Measurements from ENCODE around the gene PTPRCAP.
"Not testable (repeated sequence)": the region's sequence is repeated elsewhere in the genome, so short reads cannot be mapped to it uniquely, and the experiment has no call there.

PTPRCAP gene

DNA sequence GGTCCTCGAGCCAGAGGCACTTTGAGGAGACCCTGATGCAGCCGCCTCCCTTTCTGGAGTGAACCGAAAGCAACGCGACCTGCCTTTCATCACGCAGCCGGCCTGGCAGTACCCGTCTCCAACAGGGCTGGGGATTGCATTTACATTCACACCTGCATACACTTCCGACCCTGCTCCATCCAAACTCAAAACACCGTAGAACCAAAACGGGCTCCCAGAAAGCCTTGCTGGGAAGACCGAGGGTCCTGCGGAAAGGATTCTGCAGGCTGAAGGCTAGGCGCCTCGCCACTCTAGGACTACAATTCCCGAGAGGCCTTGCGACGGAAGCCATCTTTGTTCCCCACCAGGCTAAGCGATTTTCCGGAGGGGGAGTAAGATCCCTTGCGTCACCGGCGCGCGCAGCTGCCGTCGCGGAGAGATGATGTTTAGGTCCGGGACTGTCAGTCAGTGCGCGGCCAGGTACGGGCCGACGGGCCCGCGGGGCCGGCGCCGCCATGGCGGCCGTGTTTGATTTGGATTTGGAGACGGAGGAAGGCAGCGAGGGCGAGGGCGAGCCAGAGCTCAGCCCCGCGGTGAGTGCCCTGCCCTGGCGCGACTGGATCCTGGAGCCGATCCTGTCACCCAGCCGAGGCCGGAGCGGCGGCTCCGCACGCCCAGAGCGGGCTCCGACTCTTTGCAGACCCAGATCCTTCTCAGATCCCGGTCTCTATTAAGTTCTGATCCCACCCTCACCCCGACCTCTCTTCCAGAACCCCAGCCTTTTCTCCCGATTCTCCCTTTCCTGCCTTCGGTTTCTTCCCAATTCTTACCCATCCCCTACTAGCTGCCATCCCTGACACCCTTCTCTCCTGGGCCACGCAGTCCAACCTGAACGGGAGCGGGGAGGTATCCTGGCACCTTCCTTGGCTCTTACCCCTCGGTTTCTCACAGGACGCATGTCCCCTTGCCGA, 9.2 kb downstream of the PTPRCAP start, which contains the start of gene RPS6KB2:
RPS6KB2 (plus strand) TSS at position 443 of the 950 bp plus-strand sequence; CDS start at position 495, 52 bp downstream.
- peak within 1 kb of the TSS; percentile 94 for H3K9ac ChIP-seq (ENCODE audit: low read depth, low read length)
- no peaks in the 10 kb centered on the region for H3K27me3 ChIP-seq (ENCODE audit: control insufficient read depth, insufficient read depth, low read length)
- peak within 1 kb of the TSS; percentile 92 for H3K4me2 ChIP-seq (ENCODE audit: low read length)
- H3K4me3 ChIP-seq (ENCODE audit: low read length), result peak within 1 kb of the TSS; percentile 96
- peaks cover 11% of the 10 kb centered on the region for H3K4me1 ChIP-seq (ENCODE audit: control insufficient read depth, insufficient read depth, low read length)
- H3K36me3 ChIP-seq (ENCODE audit: insufficient read depth, low read length), result peaks cover 17% of the 10 kb centered on the region
- H3K9me3 ChIP-seq (replicated peaks; ENCODE audit: low read length), result no peaks in the 10 kb centered on the region

- H3K4me1 ChIP-seq (ENCODE audit: control insufficient read depth, insufficient read depth, low read length), result peaks cover 11% of the 10 kb centered on the region
- H3K9me3 ChIP-seq (replicated peaks; ENCODE audit: low read length); H3K27me3 ChIP-seq (ENCODE audit: control insufficient read depth, insufficient read depth, low read length): not testable (repeated sequence)
- H3K36me3 ChIP-seq (ENCODE audit: insufficient read depth, low read length), result peaks cover 11% of the 10 kb centered on the region
- peak overlapping the region; percentile 94 for H3K9ac ChIP-seq (ENCODE audit: low read depth, low read length)
- H3K4me2 ChIP-seq (ENCODE audit: low read length), result peak overlapping the region; percentile 92
- peak overlapping the region; percentile 96 for H3K4me3 ChIP-seq (ENCODE audit: low read length)
Measured at GRCh38 chr11:67427364-67427859, 10.1 kb downstream of the PTPRCAP start.

GRCh38 chr11:67423891-67424613, 13.4 kb downstream of the PTPRCAP start:
- H3K27me3 ChIP-seq (ENCODE audit: control insufficient read depth, insufficient read depth, low read length), result no peaks in the 10 kb centered on the region
- H3K4me3 ChIP-seq (ENCODE audit: low read length), result no peak overlapping the region
- H3K9me3 ChIP-seq (replicated peaks; ENCODE audit: low read length), result no peaks in the 10 kb centered on the region
- no peak overlapping the region for H3K4me2 ChIP-seq (ENCODE audit: low read length)
- peaks cover 17% of the 10 kb centered on the region for H3K4me1 ChIP-seq (ENCODE audit: control insufficient read depth, insufficient read depth, low read length)
- H3K36me3 ChIP-seq (ENCODE audit: insufficient read depth, low read length), result no peaks in the 10 kb centered on the region
- H3K9ac ChIP-seq (ENCODE audit: low read depth, low read length), result no peak overlapping the region

- Histone ChIP-seq H3K4me1 (ENCODE audit: control insufficient read depth, insufficient read depth, low read length) (peaks cover 21% of the 10 kb centered on the region), H3K4me2 (ENCODE audit: low read length) (no peak overlapping the region), H3K9me3 (replicated peaks; ENCODE audit: low read length) (no peaks in the 10 kb centered on the region)
Measured at GRCh38 chr11:67423466-67423865, 14.0 kb downstream of the PTPRCAP start.

GRCh38 chr11:67422891-67423290, 14.6 kb downstream of the PTPRCAP start:
- Histone ChIP-seq H3K4me1 (ENCODE audit: control insufficient read depth, insufficient read depth, low read length) (peaks cover 26% of the 10 kb centered on the region), H3K9me3 (replicated peaks; ENCODE audit: low read length) (no peaks in the 10 kb centered on the region), H3K4me2 (ENCODE audit: low read length) (no peak overlapping the region), H3K4me3 (ENCODE audit: low read length) (no peak overlapping the region), H3K27me3 (ENCODE audit: control insufficient read depth, insufficient read depth, low read length) (no peaks in the 10 kb centered on the region), H3K9ac (ENCODE audit: low read depth, low read length) (no peak overlapping the region), H3K36me3 (ENCODE audit: insufficient read depth, low read length) (no peaks in the 10 kb centered on the region)

More at GRCh38 chr11:67423466-67423865, 14.0 kb downstream of the PTPRCAP start:
- Histone ChIP-seq H3K9ac (ENCODE audit: low read depth, low read length) (no peak overlapping the region), H3K27me3 (ENCODE audit: control insufficient read depth, insufficient read depth, low read length) (no peaks in the 10 kb centered on the region), H3K4me3 (ENCODE audit: low read length) (no peak overlapping the region), H3K36me3 (ENCODE audit: insufficient read depth, low read length) (no peaks in the 10 kb centered on the region)

DNA sequence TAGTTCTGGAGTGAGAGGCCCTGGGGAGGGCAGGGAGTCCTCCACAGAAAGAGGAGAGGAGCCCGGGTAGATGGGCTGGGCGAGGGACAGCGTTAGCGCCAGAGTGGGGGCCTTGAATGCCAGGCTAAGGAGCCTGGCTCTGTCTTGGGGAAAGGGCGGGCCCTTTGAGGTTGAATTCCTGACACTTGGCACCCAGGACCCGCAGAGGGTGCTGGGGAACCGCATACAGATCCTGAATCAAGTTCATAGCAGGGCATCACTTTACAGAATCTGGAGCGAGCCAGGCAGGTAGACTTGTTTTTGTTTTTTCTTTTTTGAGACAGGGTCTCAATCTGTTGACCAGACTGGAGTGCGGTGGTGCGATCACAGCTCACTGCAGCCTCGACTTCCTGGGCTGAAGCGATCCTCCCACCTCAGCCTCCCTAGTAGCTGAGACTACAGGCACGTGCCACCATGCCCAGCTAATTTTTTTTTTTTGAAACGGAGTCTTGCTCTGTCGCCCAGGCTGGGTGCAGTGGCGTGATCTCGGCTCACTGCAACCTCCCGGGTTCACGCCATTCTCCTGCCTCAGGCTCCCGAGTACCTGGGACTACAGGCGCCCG, 16.0 kb downstream of the PTPRCAP start:
- Histone ChIP-seq H3K9me3 (replicated peaks; ENCODE audit: low read length) (no peaks in the 10 kb centered on the region), H3K4me3 (ENCODE audit: low read length) (peak overlapping the region; percentile 79), H3K4me2 (ENCODE audit: low read length) (peak overlapping the region; percentile 99), H3K27me3 (ENCODE audit: control insufficient read depth, insufficient read depth, low read length) (no peaks in the 10 kb centered on the region), H3K4me1 (ENCODE audit: control insufficient read depth, insufficient read depth, low read length) (peaks cover 30% of the 10 kb centered on the region), H3K9ac (ENCODE audit: low read depth, low read length) (no peak overlapping the region), H3K36me3 (ENCODE audit: insufficient read depth, low read length) (no peaks in the 10 kb centered on the region)

DNA sequence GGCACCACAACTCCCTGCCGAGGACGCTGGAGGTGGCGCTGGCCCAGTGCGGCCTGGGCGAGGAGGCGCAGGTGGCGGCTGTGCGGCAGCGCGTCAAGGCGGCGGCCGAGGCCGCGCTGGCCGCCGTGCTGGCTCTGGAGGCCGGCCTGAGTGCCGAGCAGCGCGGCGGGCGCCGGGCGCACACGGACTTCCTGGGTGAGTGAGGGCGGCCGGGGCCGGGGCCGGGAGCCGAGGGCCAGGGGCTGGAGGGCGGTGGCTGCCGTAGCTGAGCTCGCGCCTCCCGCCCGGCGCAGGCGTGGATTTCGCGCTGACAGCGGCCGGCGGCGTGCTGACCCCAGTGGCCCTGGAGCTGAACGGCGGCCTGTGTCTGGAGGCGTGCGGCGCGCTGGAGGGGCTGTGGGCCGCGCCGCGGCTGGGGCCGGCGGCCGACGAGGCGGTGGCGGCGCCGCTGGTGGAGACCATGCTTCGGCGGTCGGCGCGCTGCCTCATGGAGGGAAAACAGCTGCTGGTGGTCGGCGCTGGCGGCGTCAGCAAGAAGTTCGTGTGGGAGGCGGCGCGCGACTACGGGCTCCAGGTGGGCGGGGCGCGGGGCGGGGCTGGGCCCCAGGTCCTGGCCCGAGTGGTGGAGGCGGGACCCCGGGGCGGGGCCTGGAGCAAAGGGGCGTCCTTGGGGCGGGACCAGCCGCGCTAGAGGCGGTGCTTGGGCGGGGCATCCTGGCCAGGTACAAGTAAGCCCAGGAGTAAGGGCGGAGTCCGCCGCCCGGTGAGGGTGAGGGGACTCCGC, 16.6 kb downstream of the PTPRCAP start:
- H3K9ac ChIP-seq (ENCODE audit: low read depth, low read length), result peak overlapping the region; percentile 82
- H3K9me3 ChIP-seq (replicated peaks; ENCODE audit: low read length), result no peaks in the 10 kb centered on the region
- peaks cover 37% of the 10 kb centered on the region for H3K4me1 ChIP-seq (ENCODE audit: control insufficient read depth, insufficient read depth, low read length)

DNA sequence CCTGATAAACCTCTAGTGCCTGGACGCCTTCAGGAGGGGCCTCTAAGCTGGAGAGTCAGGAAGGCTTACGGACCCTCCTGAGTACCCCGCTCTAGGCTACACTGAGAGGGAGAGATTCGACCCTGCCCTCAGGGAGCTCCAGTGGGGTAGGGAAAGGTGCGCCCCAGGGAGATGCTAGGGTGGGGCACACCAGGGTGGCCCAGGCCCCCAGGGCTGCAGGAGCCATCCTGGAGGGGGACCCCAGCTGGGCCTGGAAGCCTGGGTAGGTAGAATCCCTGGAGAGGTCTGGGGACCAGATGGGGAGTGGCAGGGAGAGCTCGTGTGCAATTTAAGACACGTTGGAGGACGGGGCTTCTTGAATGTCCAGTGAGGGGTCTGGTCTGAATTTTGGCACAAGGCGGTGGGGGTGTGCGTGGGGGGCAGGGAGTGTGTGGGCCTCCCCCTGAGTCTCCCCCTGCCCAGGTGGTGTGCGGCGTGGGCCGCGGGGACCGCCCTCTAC, 17.3 kb downstream of the PTPRCAP start:
- H3K9ac ChIP-seq (ENCODE audit: low read depth, low read length), result peak overlapping the region; percentile 82
- H3K4me3 ChIP-seq (ENCODE audit: low read length), result peak overlapping the region; percentile 79
- H3K4me2 ChIP-seq (ENCODE audit: low read length), result peak overlapping the region; percentile 99
- H3K27me3 ChIP-seq (ENCODE audit: control insufficient read depth, insufficient read depth, low read length), result no peaks in the 10 kb centered on the region
- no peaks in the 10 kb centered on the region for H3K36me3 ChIP-seq (ENCODE audit: insufficient read depth, low read length)
- peaks cover 39% of the 10 kb centered on the region for H3K4me1 ChIP-seq (ENCODE audit: control insufficient read depth, insufficient read depth, low read length)
- no peaks in the 10 kb centered on the region for H3K9me3 ChIP-seq (replicated peaks; ENCODE audit: low read length)

More for the DNA sequence above, 16.6 kb downstream of the PTPRCAP start:
- peak overlapping the region; percentile 79 for H3K4me3 ChIP-seq (ENCODE audit: low read length)
- H3K4me2 ChIP-seq (ENCODE audit: low read length), result peak overlapping the region; percentile 99
- no peaks in the 10 kb centered on the region for H3K27me3 ChIP-seq (ENCODE audit: control insufficient read depth, insufficient read depth, low read length)
- no peaks in the 10 kb centered on the region for H3K36me3 ChIP-seq (ENCODE audit: insufficient read depth, low read length)

GRCh38 chr11:67419325-67420049, 18.0 kb downstream of the PTPRCAP start:
- no peaks in the 10 kb centered on the region for H3K9me3 ChIP-seq (replicated peaks; ENCODE audit: low read length)
- no peak overlapping the region for H3K9ac ChIP-seq (ENCODE audit: low read depth, low read length)
- H3K27me3 ChIP-seq (ENCODE audit: control insufficient read depth, insufficient read depth, low read length), result no peaks in the 10 kb centered on the region
- H3K4me1 ChIP-seq (ENCODE audit: control insufficient read depth, insufficient read depth, low read length), result peaks cover 42% of the 10 kb centered on the region
- H3K36me3 ChIP-seq (ENCODE audit: insufficient read depth, low read length), result no peaks in the 10 kb centered on the region
- H3K4me2 ChIP-seq (ENCODE audit: low read length), result peak overlapping the region; percentile 24
- no peak overlapping the region for H3K4me3 ChIP-seq (ENCODE audit: low read length)
